Stimulated activated CD8-positive, alpha-beta memory T cell treated with anti-CD3 and anti-CD28 coated beads, Interleukin-4, amount 100 ng/mL, for 24 hours (primary cell): ENCODE data around the gene NELFCD.
"Not testable (repeated sequence)": the region's sequence is repeated elsewhere in the genome, so short reads cannot be mapped to it uniquely, and the experiment has no call there.

ENCODE experiments used
- DNase-seq: peaks from one replicate; pipeline ENCODE4 v3.0.0-alpha.2; 2020; ENCODE audit warnings: low read depth

NELFCD gene

GRCh38 chr20:58973179-58973578 lies 7.9 kb upstream of the NELFCD start:
- DNase-seq = no peak

- DNase-seq = no peak
These were observed 7.2 kb upstream of the NELFCD start for GRCh38 chr20:58973866-58974265.

GRCh38 chr20:58975353-58975752 lies 5.7 kb upstream of the NELFCD start:
- no peak for DNase-seq

- DNase-seq = no peak
These were observed 4.9 kb upstream of the NELFCD start for GRCh38 chr20:58976061-58976730.

DNA sequence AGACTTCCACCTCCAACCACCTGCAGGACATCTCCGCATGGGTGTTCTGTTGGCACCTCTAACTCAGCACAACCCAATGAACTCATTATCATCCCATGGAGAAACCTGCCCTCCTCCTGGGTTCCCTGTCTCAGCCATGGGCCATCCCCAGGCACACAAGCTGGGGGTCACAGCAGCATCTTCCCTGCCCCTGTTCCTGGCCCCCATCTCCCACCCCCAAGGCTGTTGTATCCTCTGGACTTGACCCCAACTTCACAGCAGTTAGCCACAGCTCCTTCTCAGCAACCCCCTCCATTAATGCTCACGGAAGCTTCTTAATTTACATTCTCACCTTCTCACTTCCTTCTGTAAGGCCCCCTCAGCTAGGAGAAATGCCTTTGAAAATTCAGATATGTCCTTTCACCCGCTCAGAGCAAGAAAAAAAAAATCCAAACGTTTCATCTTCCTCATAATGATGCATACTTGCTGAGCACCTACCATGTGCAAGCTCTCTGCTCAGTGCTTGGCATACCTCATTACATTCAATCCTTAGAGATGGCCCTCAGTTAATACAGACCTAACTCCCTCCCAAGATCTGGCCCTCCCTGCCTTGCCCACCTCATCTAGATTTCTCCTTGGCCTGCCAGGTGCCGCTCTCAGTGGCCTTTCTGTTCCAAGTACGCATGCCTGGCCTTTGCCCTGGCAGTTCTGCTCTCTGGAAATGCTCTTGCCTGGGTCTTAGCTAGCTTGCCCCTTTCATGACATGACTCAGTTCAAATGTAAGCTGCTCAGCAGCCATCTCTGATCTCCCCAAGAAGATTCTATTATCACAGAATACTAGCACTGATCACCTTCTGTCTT lies 2.5 kb upstream of the NELFCD start:
- DNase-seq = no peak

- no peak for DNase-seq
These were observed 740 bp downstream of the NELFCD start for GRCh38 chr20:58981628-58982364.

- no peak for DNase-seq
These were observed 1.5 kb downstream of the NELFCD start for GRCh38 chr20:58982406-58983114.

GRCh38 chr20:58983115-58983468 lies 2.0 kb downstream of the NELFCD start:
- not testable (repeated sequence) for DNase-seq

DNA sequence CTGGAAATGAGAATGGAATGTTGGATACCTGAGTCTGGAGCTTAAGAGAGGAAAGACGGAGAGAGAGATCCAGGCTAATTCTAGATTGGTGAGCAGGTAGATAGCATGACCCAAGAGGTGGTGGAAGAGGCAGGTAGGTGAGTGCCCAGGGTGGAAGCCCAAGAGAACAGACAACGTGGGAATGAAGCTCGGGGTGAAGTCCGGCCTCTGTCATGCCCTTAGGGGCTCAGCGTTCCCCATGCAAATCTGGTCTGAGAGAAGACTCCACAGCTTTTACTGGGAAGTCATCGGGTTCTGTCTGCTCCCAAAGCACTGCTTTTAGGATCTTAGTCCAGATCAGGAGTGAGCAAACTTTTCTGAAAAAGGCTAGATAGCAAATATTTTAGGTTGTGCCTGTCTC lies 3.6 kb downstream of the NELFCD start:
- no peak for DNase-seq

GRCh38 chr20:58985656-58986055 lies 4.6 kb downstream of the NELFCD start:
- no peak for DNase-seq

GRCh38 chr20:58986286-58986967 lies 5.4 kb downstream of the NELFCD start:
- no peak for DNase-seq

DNA sequence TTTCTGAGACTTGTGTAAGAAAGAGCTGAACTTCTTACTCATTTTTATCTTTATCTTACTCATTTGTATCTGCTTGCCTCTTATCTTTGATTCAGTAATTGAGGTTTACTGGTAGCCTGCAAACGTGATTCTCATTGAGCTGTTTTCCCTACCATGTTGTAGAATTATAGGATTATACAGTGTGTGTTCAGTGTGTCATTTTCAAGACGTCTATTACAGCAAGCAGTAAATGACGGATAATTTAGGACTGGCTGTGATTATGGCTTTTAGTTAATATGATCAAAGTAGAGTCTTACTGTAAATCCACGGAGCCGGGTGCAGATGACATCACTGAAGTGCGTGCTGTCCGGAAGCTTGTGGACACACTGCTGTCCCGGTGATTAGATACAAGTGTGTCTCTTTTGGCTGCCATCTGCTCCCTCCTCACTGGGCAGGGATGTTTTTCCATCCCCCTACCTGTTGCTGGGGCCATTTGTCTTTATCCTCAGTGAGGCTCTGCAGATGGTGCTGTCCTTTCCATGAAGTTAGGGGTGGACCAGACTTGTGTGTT lies 6.0 kb downstream of the NELFCD start:
- no peak for DNase-seq

DNA sequence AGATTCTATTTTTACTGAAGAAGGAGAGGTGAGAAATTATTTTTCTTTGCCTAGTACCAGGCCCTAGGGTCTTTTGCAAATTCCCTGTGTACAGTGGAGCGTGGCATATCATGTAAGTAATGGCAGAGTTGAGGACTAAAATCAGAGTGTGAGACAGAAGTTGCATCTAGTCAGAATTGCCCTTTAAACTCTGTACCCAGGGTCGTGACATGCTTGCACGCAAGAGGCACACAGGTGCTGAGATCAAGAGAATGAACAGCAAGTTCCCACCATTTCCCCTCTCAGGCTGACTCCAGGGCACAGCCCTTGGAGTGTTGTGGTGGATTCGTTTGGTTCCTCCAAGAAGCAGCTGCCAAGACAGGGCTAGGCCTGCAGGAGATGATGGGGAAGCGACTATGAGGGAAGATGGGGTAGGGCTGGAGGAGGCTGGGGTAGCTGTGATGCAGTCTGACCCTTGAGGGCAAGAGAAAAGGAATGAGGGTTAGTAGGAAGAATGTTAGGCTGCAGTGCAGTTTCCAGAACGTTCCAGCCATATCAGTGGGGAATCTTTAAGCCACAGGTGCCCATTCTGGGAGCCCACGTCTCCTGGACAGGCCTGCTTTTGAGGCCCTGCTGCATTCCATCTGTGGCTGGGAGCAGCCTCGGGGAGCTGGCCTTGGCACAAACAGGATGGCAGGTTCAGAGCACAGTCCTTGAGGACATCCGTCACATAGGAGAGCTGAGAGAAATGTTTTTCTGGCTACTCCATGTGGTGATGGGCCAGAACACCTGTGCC lies 6.9 kb downstream of the NELFCD start:
- DNase-seq = no peak

GRCh38 chr20:58988565-58988882 lies 7.5 kb downstream of the NELFCD start:
- no peak for DNase-seq

DNA sequence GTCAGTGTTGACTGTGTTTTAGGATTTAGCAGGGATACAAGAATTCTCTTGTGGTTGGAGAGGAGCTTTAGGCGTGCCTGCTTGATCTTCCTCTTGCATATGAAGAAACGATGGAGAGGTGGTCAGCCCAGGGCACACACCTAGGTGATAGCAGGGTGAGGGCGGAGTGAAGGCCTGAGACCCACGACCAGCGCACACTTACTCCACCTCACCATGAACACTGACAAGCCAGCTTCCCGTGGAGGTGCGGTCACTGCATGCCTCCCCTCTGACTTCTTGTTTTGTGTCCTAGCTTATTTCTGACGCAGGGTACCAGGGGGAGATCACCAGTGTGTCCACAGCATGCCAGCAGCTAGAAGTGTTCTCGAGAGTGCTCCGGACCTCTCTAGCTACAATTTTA lies 8.1 kb downstream of the NELFCD start:
- DNase-seq = no peak

DNA sequence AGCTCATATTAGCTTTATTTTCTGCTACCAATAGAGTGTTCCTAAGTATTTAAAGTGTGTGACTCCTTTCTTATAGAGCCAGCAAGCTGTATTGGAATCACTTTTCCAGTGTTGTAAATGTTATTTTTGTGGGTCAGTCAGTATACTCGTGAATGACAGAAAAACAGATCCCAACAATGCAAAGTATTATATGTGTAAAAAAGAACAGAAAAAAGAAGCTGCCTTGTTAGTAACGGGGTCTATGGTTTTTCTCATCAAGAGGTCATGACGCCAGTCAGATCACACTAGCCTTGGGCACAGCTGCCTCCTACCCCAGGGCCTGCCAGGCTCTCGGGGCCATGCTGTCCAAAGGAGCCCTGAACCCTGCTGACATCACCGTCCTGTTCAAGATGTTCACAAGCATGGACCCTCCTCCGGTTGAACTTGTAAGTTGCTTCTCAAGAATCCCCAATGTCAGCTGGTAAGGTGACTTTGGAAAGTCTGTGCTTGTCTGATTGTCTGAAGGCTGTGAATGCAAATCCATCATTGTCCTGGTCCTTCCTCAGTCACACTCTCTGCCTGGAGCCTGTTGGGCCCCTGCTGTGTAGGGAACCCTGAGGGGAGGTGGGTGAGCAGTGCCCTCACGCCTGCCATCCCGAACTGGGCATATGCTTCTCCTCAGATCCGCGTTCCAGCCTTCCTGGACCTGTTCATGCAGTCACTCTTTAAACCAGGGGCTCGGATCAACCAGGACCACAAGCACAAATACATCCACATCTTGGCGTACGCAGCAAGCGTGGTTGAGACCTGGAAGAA lies 9.8 kb downstream of the NELFCD start:
- no peak for DNase-seq

- no peak for DNase-seq
These were observed 10.7 kb downstream of the NELFCD start for GRCh38 chr20:58991715-58992114.

- DNase-seq = no peak
These were observed 11.9 kb downstream of the NELFCD start for GRCh38 chr20:58992911-58993310.

DNA sequence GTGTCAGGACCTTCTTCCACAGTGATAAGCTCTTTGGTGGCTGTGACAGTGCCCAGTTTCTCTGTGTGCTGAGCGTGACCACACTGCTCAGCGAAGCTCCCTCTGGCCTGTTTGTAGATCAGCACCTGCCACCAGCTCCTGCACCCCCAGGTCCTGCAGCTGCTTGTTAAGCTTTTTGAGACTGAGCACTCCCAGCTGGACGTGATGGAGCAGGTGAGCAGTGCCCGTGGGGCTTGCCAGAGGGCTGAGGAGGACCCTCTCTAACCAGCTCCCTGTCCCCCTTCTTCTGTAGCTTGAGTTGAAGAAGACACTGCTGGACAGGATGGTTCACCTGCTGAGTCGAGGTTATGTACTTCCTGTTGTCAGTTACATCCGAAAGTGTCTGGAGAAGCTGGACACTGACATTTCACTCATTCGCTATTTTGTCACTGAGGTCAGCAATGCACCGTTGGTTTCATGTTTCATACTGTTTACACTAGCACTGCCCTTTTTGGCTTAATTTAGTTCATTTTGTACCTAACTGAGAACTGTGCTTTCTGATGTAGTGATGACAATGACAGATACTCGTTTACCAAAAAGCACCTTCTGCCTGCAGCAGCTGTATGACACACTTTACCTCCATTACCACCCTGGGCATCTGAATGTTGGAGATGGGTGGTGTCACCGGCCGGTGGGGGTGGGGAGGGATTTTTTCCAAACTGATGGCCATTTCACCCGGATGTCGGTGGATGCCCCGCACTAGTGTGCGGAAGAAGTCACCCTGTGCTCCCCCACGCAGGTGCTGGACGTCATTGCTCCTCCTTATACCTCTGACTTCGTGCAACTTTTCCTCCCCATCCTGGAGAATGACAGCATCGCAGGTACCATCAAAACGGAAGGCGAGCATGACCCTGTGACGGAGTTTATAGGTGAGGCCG lies 12.5 kb downstream of the NELFCD start:
- no peak for DNase-seq
